GM20000 (cell line): ENCODE results near the gene BPIFA1.

Experiments used
- DNase-seq: peaks from one replicate; pipeline ENCODE4 v3.0.0; 2012; ENCODE audit warnings: low spot score
- TF ChIP-seq, protein P1 (sequence below): IDR thresholded peaks from 2 replicates; pipeline ENCODE4 v1.5.1; 2012; ENCODE audit warnings: mild to moderate bottlenecking, control low read depth; ENCODE audit errors: extremely low read depth, missing control alignments

The BPIFA1 gene

DNA sequence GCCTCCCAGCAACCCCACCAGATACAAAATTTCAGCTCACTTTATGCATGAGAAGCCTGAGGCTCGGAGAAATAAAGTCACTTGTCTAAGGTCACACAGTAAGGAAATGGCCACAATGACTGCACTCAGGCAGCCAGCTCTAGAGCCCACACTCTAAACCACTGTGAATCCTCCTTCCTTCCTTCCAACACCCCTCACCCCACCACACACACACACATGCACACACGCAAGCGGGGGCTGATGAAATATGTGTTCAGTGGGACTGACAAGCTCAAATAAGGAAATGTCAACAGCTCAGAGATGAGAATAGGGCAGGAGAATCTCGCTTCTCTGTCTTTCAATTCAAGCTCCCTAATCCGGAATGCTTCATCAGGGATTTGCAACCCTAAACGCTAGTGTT, 6.0 kb upstream of the BPIFA1 start:
- no peak for DNase-seq
- TF ChIP-seq, protein P1, sequence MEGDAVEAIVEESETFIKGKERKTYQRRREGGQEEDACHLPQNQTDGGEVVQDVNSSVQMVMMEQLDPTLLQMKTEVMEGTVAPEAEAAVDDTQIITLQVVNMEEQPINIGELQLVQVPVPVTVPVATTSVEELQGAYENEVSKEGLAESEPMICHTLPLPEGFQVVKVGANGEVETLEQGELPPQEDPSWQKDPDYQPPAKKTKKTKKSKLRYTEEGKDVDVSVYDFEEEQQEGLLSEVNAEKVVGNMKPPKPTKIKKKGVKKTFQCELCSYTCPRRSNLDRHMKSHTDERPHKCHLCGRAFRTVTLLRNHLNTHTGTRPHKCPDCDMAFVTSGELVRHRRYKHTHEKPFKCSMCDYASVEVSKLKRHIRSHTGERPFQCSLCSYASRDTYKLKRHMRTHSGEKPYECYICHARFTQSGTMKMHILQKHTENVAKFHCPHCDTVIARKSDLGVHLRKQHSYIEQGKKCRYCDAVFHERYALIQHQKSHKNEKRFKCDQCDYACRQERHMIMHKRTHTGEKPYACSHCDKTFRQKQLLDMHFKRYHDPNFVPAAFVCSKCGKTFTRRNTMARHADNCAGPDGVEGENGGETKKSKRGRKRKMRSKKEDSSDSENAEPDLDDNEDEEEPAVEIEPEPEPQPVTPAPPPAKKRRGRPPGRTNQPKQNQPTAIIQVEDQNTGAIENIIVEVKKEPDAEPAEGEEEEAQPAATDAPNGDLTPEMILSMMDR = no peak

DNA sequence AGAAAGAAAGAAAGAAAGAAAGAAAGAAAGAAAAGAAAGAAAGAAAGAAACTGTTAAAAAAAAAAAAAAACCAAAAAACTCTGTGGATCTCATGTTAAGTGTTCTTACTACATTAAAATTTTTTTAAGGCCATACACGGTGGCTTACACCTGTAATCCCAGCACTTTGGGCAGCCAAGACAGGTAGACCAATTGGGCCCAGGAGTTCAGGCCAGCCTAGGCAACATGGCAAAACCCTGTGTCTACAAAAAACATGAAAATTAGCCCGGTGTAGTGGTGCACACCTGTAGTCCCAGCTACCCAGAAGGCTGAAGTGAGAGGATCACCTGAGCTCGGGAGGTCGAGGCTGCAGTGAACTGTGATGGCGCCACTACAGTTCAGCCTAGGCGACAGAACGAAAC, 4.6 kb upstream of the BPIFA1 start:
- TF ChIP-seq, protein P1 = no peak
- DNase-seq = no peak

DNA sequence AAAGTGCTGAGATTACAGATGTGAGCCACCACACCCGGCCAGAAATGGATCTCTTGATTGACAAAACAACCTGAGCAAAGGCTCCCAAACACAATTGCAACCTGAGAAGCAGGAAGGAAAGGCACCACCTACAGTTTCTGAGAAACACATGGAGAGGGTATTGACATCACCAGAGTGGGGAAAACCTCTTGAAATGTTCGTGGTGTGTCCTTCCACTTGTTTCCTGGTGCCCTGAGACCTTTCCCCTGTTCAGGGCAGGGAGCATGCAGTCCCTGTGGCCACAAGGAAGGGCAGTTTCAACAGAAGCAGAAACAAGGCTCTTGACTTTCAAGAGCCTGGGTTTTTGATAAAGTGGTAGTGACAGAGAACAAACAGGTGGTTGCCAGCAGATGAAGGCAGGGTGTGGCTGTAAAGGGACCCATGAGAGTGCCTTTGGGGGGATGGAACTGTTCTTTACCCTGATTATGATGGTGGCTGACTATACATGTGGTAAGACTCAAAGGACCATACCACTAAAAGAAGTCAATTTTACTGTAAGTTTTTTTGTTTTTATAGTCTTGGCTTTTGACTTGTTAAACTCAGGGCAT, 3.2 kb upstream of the BPIFA1 start:
- TF ChIP-seq, protein P1 = no peak
- DNase-seq = no peak

DNA sequence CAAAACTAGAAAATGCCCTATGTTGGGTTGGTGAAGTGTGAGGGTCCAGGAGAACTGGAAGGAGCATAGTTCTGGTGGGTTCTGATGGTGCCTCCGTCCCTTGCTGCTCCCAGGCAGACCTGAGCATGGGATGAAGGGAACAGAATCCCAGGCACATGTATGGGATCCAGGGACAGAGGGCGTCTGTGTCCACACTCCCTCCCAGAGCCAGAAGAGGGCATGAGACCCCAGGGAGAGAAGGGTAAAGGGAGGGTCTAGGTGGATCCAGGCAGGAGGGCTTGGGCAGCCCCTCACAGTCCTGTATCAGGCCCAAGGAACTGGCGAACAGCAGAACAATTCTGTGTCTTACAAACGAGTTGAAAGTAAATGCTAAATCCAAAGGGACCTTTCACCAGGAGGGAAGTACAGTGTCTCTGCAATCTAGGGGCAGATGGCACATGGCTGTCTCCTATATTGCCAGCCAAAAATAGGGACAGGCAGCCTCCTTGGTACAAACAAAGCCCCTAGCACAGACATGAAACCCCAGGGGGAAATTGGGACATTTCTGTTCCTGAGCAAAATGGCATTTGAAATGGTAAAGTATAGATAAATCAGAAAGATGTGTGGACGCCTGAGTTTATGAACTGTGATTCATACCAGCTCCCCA, 2.5 kb upstream of the BPIFA1 start:
- DNase-seq = no peak
- TF ChIP-seq, protein P1 = no peak

DNA sequence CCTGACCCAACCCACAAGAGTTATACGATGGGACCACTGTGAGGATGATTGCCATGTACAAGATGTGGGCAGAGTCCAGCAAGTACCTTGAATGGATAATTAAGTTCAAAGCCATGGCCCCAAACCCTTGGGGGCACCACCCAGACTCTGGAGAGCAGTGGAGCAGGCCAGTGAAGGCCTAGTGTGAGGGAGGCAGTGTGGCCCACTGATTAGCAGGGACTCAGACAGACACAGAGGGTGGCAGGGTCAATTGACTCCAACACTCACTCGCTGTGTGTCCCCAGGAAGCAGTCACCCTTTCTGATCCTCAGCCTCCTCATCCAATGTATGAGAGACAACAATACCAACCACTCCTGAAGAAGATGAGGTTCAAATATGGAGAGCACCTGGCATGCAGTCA, 1.7 kb upstream of the BPIFA1 start:
- DNase-seq = no peak
- TF ChIP-seq, protein P1 = no peak

DNA sequence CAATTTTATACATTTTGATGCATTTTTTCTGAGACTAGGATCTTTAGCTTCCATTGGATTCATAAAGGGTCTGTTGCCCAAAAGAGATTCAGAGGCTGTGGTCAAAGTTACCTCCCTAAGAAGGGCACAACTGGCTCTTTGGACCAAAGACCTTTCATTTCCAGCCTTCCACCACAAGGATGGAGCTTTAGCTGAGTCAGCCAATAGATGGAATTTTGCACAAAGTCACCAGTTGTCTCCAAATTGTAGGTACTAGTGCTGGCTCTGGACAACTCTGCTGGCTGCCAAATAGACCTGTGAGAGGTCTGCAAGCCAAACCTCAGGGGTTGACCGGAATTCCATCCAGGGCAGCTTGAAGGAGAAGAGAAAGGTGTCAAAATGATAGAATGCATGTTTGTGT, 555 bp downstream of the BPIFA1 start:
- TF ChIP-seq, protein P1 = no peak
- no peak for DNase-seq

DNA sequence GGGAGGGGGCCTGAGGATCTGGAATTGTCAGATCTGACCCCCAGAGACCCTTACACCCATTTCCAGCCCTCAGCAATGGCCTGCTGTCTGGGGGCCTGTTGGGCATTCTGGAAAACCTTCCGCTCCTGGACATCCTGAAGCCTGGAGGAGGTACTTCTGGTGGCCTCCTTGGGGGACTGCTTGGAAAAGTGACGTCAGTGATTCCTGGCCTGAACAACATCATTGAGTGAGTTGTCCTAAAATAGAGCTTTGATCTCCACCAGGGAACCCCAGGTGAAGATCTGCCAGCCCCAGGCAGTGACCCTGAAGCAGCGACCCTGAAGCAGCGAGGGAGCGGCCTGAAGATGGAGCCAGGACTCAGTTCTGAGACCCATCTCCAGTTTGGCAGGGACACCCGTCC, 2.2 kb downstream of the BPIFA1 start:
- no peak for DNase-seq
- TF ChIP-seq, protein P1 = no peak
